ENCODE measurements around the gene NAB2.

The NAB2 gene

GRCh38 chr12:57094208-57095160 is 5.6 kb downstream of the NAB2 start:
- H3K27ac Mint-ChIP-seq = peak overlapping the region; percentile 95
- H3K27me3 Mint-ChIP-seq = no peaks in the 10 kb centered on the region
- H3K9me3 Mint-ChIP-seq = no peaks in the 10 kb centered on the region
- no peak overlapping the region for H3K4me3 Mint-ChIP-seq
- ATAC-seq (no peak), DNase-seq (no peak)
- peaks cover 64% of the 10 kb centered on the region for H3K36me3 Mint-ChIP-seq (ENCODE audit: low read depth)
- peaks cover 68% of the 10 kb centered on the region for H3K4me1 Mint-ChIP-seq

DNA sequence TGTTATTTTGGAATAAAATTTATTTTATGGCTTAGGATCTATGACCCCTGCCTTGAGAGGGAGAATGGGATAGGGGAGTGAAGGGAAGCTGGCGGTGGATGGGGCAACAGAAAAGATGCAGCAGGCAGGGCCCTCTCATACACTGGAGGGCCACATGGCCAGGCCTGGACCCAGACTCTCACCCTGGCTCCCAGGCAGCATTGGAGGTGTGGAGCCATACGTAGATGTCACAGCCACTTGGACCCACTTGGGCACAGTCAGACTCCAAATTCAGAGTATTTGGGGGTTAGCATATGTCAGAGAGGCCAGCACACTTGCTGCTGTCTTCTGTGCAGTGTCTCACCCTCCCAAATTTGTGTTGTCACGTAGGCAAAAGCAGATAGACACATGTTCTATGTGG is 6.5 kb downstream of the NAB2 start:
- H3K9me3 Mint-ChIP-seq = no peaks in the 10 kb centered on the region
- H3K36me3 Mint-ChIP-seq (ENCODE audit: low read depth) = peaks cover 67% of the 10 kb centered on the region
- H3K4me3 Mint-ChIP-seq = no peak overlapping the region
- H3K27me3 Mint-ChIP-seq = no peaks in the 10 kb centered on the region
- ATAC-seq (no peak), DNase-seq (no peak)
- peak overlapping the region; percentile 95 for H3K27ac Mint-ChIP-seq
- peaks cover 66% of the 10 kb centered on the region for H3K4me1 Mint-ChIP-seq

DNA sequence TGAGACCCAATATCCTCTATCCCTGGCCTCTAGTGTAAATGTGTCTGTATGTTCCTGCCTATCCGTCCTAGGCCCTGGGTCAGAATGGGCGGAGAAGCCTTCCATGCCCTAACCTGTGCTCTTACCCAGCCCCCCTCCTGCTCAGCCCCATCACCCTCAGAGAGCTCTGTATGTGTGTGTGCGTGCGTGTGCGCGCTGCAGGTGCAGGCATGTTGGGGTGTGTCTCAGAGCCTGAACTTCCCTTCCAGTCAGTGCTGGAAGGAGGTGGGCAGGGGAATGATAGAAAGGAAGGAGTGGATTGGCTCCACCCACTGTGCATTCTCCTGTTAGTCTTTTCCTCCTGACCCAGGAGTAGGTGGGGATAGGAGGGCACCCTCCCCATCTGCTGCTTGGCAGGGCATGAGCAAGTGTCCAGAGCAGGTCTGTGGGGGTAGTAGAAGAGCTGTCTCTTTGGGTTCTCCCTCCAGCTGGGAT is 7.2 kb downstream of the NAB2 start:
- no peak overlapping the region for H3K4me3 Mint-ChIP-seq
- peak overlapping the region; percentile 55 for H3K27ac Mint-ChIP-seq
- no peaks in the 10 kb centered on the region for H3K27me3 Mint-ChIP-seq
- H3K36me3 Mint-ChIP-seq (ENCODE audit: low read depth) = peaks cover 61% of the 10 kb centered on the region
- no peak for ATAC-seq
- peaks cover 59% of the 10 kb centered on the region for H3K4me1 Mint-ChIP-seq
- DNase-seq = no peak
- H3K9me3 Mint-ChIP-seq = no peaks in the 10 kb centered on the region

GRCh38 chr12:57096748-57097553 is 8.0 kb downstream of the NAB2 start:
- Mint-ChIP-seq H3K27me3 (no peaks in the 10 kb centered on the region), H3K4me1 (peaks cover 55% of the 10 kb centered on the region), H3K27ac (peak overlapping the region; percentile 55), H3K36me3 (ENCODE audit: low read depth) (peaks cover 60% of the 10 kb centered on the region), H3K4me3 (no peak overlapping the region), H3K9me3 (no peaks in the 10 kb centered on the region)
- DNase-seq = no peak
- ATAC-seq = no peak

- ATAC-seq (no peak), DNase-seq (no peak)
- Mint-ChIP-seq H3K9me3 (no peaks in the 10 kb centered on the region), H3K4me3 (no peak overlapping the region), H3K27me3 (no peaks in the 10 kb centered on the region), H3K4me1 (peaks cover 55% of the 10 kb centered on the region), H3K36me3 (ENCODE audit: low read depth) (peaks cover 61% of the 10 kb centered on the region), H3K27ac (peak overlapping the region; percentile 38)
These were observed 8.6 kb downstream of the NAB2 start for GRCh38 chr12:57097554-57097835.

DNA sequence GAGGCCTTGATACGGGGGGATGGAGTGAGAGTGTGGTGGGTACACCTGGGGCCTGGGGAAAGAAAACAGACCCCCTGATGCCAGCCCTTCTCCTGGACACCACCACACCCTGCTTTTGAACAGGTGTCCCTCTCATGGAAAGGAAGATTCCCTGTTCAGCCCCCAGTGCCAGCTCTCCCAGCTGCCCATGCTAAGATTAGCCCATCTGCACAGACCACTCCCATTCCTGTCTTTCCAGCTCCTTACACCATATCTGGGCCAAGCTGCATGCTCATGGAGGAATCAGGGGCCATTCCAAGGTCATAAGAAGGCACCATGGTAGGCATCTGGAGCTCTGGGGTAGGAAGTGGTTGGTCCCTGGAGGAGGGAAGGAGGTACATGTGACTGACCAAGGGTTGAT is 9.6 kb downstream of the NAB2 start:
- Mint-ChIP-seq H3K36me3 (ENCODE audit: low read depth) (peaks cover 60% of the 10 kb centered on the region), H3K27me3 (no peaks in the 10 kb centered on the region), H3K9me3 (no peaks in the 10 kb centered on the region), H3K4me1 (peaks cover 54% of the 10 kb centered on the region), H3K4me3 (no peak overlapping the region), H3K27ac (peak overlapping the region; percentile 41)
- ATAC-seq = no peak
- no peak for DNase-seq

GRCh38 chr12:57099047-57099714 is 10.3 kb downstream of the NAB2 start:
- ATAC-seq (no peak), DNase-seq (no peak)
- Mint-ChIP-seq H3K27ac (peak overlapping the region; percentile 41), H3K36me3 (ENCODE audit: low read depth) (peaks cover 66% of the 10 kb centered on the region), H3K4me1 (peaks cover 55% of the 10 kb centered on the region), H3K27me3 (no peaks in the 10 kb centered on the region), H3K9me3 (no peaks in the 10 kb centered on the region), H3K4me3 (no peak overlapping the region)

- no peak overlapping the region for H3K4me3 Mint-ChIP-seq
- H3K4me1 Mint-ChIP-seq = peaks cover 55% of the 10 kb centered on the region
- no peaks in the 10 kb centered on the region for H3K9me3 Mint-ChIP-seq
- DNase-seq (no peak), ATAC-seq (no peak)
- no peak overlapping the region for H3K27ac Mint-ChIP-seq
- no peaks in the 10 kb centered on the region for H3K27me3 Mint-ChIP-seq
- H3K36me3 Mint-ChIP-seq (ENCODE audit: low read depth) = peaks cover 70% of the 10 kb centered on the region
These were observed 10.9 kb downstream of the NAB2 start for GRCh38 chr12:57099766-57100165.

- Mint-ChIP-seq H3K4me3 (no peak overlapping the region), H3K27ac (peak overlapping the region; percentile 77), H3K9me3 (no peaks in the 10 kb centered on the region), H3K27me3 (no peaks in the 10 kb centered on the region), H3K36me3 (ENCODE audit: low read depth) (peaks cover 67% of the 10 kb centered on the region), H3K4me1 (peaks cover 54% of the 10 kb centered on the region)
- no peak for DNase-seq
- ATAC-seq = peak; percentile 30
These were observed 13.2 kb downstream of the NAB2 start for GRCh38 chr12:57101892-57102695.

DNA sequence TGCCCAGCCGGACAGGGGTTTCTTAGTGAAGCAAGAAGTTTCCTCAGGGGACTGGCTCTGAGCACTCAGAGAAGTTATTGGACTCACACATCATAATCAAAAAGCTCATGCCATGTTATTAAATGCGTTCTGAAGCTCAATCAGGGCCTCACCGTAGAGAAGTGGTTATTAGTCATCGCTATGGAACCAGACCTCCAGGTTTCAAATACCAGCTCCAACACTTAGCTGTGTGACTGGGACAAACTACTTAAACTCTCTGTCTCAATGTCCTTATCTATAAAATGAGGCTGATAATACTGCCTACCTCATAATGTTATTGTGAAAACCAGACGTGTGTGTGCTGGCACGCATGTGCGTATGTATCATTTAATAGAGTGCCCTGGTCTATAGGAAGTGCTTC is 14.9 kb downstream of the NAB2 start:
- H3K36me3 Mint-ChIP-seq (ENCODE audit: low read depth) = peaks cover 76% of the 10 kb centered on the region
- no peaks in the 10 kb centered on the region for H3K9me3 Mint-ChIP-seq
- peaks cover 67% of the 10 kb centered on the region for H3K4me1 Mint-ChIP-seq
- H3K27ac Mint-ChIP-seq = peak overlapping the region; percentile 71
- no peaks in the 10 kb centered on the region for H3K27me3 Mint-ChIP-seq
- peak; percentile 37 for ATAC-seq
- no peak overlapping the region for H3K4me3 Mint-ChIP-seq
- no peak for DNase-seq

DNA sequence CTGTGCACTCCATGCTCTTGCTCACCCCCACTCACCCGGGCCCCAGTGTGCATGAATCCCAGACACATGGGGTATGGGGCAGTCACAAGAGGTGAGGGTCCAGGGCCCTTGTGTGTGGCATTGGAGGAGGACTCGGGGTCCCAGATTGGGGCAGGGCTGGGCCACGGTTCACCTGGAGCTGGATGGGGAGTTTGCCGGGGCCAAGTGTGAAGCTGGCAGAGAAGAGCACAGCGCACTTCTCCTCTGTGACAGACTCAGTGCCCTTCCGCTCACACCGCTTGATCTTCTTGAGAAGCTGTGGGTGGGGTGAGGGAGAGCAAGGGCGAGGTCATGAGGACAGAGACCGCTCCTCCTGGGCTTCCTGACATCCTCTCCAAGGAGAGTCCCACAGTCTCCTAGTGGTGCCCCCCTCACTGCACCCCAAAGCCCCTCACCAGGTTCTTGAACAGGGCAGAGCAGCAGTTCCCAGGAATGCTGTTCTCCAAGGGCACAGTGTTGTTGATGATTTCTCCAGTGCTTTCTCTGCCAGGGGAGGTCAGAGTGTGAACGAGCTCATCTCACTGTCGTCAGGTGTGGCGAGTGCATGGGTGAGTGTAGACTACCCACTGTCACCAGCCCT is 15.5 kb downstream of the NAB2 start:
- Mint-ChIP-seq H3K4me3 (no peak overlapping the region), H3K27me3 (no peaks in the 10 kb centered on the region), H3K9me3 (no peaks in the 10 kb centered on the region), H3K4me1 (peaks cover 68% of the 10 kb centered on the region), H3K36me3 (ENCODE audit: low read depth) (peaks cover 75% of the 10 kb centered on the region), H3K27ac (peak overlapping the region; percentile 71)
- peak; percentile 9 for ATAC-seq
- DNase-seq = no peak

DNA sequence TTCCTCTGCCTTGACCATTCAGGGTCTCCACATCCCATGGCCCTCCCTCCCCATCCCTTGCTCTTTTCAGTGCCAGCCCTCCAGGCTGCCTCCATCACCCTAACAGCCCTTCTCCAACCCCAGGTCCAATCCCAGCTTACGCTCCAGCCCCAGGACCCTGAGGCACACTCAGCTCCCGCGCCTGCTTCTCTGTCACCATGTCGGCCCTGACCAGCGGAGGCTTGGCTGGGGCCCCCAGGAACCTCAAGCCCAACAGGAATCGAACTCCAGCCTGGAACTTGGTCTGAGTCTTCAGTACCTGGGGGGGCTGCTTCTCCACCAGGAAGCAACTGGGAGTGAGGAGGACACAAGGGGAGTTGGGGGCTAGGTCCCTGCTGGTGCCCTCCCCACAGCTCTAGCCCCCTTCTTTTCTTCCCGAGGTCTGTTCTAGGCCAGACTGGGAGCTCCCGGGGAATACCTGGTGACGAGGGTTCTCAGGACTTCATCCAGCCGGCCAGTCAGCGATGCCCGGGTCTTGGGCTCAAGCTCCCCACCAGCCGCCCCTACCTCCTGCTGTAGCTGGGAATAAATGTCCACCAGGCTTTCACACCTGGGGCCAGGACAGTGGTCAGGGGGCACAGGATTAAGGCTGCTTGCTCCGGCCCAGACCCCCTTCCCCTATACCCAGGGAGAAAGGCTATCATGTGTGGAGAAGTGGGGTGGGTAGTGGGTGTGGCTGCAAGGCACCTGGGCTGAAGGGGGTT is 16.3 kb downstream of the NAB2 start:
- DNase-seq (no peak), ATAC-seq (no peak)
- Mint-ChIP-seq H3K9me3 (no peaks in the 10 kb centered on the region), H3K27ac (peak overlapping the region; percentile 71), H3K27me3 (no peaks in the 10 kb centered on the region), H3K4me3 (no peak overlapping the region), H3K4me1 (peaks cover 71% of the 10 kb centered on the region), H3K36me3 (ENCODE audit: low read depth) (peaks cover 75% of the 10 kb centered on the region)

GRCh38 chr12:57106021-57106708 is 17.3 kb downstream of the NAB2 start:
- peak overlapping the region; percentile 30 for H3K27ac Mint-ChIP-seq
- ATAC-seq (no peak), DNase-seq (no peak)
- peaks cover 72% of the 10 kb centered on the region for H3K4me1 Mint-ChIP-seq
- no peak overlapping the region for H3K4me3 Mint-ChIP-seq
- H3K27me3 Mint-ChIP-seq = no peaks in the 10 kb centered on the region
- H3K36me3 Mint-ChIP-seq (ENCODE audit: low read depth) = peaks cover 76% of the 10 kb centered on the region
- no peaks in the 10 kb centered on the region for H3K9me3 Mint-ChIP-seq

Measured in activated naive CD8-positive, alpha-beta T cell treated with anti-CD3 and anti-CD28 coated beads, Interleukin-2, amount 50 U/mL, for 24 hours (primary cell).